CD4-positive, alpha-beta T cell treated with Interleukin-4 for 4 hours (primary cell): ENCODE results near the gene ADM5.

Experiments
- DNase-seq: peaks from one replicate; pipeline ENCODE4 v3.0.0-alpha.2; 2020

ADM5 gene

DNA sequence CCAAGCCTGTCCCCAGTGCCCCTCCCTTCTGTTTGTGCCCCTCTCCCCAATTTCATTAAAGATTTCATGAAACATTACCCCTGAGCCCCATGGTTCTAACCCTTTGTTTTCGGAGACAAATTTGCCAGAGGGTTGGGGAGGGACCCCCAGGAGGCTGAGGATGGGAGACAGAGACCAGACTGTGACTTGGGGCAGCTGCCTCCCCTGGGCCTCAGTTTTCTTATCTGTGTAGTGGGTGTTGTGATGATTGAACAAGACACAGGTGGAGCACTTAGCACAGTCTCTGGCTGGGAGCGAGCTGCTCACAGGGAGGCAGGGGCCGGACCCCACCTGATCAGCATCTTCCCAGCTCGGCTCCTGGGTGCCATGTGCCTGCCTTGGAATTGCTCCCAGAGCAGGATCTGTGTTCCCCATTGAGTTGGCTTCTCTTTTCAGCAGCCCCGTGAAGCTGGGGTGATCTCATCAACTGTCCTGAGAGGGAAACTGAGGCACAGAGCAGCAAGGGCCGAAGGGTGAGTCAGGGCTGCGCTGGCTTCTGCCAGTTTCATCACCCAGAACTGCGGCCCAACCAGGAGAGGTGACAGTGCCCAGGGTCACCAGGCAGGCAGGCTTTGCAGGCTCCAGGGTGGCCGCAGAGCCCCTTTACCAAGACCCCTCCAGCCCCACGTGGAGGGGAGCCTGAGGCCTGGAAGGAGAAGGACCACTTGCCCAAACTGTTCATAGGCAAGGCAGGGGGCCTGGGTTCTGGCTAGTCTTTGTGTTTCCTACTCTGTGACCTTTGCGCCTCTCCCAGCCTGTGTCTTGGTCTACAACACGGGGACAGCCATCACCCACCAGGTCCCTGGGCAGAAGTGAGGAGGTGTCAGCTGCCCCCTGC lies 30.6 kb upstream of the ADM5 start:
- no peak for DNase-seq

DNA sequence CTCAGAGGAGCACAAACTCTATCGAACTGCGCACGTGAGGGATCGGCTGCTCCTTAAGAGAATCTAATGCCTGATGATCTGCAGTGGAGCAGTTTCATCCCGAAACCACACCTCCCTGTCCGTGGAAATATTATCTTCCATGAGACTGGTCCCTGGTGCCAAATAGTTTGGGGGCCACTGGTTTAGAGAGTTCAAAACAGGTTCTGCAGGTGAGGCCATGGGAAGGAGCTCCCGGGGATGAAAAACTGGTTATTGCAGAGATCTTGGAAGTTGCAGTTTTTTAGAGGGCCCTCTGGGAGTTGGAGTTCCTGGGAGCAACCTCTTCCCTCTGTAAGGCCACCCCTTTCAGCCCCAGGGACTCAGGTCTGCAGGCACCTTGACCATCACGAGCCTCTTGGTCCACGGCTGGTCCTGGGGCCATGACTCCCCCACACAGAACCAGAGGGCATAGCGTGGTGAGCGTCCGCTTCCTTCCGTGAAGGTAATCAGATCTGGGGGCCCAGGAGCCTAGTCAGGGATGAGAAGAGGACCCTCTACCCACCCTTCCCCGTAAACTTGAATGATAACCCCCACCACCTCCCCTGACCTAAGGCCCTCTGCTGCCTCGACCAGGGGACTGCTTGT lies 28.9 kb upstream of the ADM5 start:
- DNase-seq = no peak

DNA sequence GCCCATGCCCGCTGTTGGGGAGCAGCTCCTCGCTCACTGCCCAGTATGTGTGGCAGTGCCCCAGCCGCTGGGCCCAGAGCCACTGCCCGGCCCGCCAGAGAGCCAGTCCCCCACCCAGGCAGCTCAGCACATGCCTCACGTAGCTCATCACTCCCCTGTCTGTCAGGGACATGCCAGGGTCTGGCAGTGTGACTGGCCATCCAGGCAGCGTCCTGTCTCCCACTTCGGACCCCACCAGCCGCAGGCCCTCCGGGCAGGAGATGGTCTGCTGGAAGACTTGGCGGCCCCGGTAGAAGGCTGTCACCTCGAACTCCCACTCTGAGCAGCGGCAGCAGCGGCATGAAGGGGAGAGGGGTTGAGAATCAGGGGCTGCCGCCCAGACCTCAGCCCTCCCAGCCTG lies 27.4 kb upstream of the ADM5 start:
- no peak for DNase-seq

DNA sequence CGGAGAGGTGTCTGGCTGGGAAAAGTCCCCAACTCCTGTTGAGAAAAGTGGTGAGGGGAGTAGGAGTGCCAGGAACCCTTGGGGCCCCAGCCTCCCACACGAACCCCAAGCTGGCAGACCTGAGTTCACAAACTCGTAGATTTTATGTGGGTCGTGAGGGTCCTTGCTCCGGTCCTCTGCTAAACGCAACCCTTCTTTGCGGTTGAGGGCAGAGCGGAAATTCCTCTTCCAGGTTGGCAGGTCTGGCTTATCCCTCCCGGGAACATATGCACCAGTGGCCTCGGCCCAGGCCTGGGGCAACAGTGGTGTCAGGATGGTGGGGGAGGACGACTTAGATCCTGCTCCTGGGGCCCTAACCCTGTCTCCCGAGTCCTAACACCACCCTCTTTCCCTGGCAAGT lies 26.2 kb upstream of the ADM5 start:
- no peak for DNase-seq

DNA sequence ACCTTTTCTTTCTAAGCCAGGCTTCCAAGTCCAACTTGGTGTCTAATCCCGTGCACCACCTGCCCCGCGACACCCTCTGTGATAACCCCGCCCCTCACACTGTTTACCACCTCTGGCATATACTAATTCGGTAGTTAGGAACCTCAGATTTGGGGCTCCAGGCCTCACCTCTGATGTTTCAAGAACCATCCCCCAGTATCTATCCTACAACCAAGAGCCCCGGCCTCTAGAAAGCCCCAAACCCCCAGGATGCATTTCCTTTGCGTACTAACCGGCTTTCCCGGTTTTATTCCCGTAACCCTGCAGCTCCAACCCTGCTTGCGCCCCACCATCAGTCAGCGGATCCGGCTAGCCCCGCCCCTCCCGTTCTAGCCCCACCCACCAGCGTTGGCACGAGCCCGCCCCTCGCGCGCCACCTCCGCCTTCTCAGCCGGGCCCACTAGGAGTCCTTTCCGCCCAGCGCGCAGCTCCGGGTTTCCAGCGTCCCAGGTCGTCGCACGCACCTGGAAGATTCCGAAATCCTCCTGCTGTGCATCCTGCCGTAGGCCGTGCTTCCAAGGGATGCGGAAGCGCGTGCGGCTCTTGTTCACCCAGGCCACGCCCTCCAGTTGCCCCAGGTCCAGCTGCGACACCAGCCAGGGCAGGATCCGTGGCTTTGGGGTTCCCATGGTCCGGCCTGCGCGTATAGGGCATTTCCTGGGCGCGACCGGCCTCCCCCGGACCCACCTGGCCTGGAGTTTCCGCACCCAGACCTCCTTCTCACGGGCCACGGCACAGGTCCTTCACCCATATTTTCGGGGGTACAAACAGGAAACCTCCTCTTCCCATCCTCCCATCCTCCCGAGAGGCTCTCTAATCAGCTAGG lies 25.0 kb upstream of the ADM5 start:
- peak; percentile 84 for DNase-seq

DNA sequence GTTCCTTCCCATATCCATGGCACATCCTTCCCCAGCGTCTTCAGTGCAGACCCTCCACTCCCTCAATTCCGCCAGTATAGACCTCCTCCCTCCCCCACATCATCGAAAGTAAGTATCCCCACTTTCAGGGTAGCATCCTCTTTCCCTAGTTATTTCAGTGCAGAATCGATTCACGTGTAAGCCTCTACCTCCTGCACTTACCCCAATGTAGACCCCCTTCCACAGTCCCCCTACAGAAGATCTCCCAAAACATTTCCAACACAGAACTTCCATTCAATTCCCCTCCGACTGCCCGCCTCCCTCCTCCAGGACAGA lies 24.4 kb upstream of the ADM5 start:
- no peak for DNase-seq

DNA sequence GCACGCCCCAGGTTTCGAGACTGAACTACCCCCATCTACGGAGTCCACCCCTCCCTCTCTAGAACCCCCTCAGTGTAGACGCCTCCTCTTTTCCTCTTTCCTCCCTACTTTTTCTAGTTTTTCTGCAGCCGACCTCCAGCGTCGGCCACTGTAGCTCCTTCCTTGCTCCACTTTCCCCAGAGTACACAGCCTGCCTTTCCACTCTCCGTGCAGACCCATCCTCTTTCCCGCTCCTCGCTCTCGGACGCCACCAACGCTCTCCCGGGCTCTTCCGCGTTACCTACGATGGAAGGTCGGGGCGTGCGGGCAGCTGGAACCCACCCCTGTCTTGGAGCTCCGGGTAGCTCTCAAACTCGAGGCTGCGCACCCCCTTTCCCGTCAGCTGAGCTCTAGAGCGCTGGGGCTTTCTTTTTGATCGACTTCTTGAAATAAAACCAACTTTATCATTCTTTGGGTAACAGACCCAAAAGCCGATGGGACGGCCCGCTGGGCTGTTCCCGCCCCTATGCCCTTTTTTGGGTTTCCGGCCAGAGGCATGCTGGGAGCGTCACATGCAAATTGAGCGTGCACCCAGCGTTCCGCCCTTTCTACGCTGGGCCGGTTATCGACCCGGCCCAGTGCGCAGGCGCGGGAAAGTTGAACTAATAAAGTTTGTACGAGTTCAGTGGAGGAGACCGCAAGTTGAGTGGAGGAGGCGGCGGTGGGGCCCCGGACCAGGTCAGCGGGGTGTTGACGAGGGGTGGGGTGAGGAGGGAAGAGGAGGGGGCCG lies 23.9 kb upstream of the ADM5 start, which contains the start of the genes BCL2L12 and IRF3:
Gene BCL2L12 (plus strand): TSS at position 583 of the 769 bp plus-strand sequence. CDS start 760 bp downstream, outside the sequence.
Gene IRF3 (minus strand): TSS at position 507 of the 769 bp plus-strand sequence. CDS start 1,019 bp downstream, outside the sequence.
- DNase-seq = peak; percentile 98

DNA sequence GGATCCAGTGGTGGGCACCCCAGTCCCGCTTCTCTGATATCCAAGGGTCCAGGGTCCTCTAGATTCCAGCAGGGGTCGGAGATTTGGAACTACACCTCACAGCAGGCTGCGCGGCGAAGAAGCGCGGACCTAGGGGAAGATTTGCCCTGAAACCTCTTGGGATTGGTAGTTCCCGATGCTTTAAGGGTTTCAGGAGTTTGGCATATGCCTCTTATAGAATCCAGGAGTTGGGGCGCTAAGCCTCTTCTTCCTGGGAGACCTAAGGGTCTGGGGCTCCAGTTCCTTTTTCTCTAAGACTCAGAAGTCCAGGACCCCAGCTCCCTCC lies 23.3 kb upstream of the ADM5 start:
- no peak for DNase-seq

DNA sequence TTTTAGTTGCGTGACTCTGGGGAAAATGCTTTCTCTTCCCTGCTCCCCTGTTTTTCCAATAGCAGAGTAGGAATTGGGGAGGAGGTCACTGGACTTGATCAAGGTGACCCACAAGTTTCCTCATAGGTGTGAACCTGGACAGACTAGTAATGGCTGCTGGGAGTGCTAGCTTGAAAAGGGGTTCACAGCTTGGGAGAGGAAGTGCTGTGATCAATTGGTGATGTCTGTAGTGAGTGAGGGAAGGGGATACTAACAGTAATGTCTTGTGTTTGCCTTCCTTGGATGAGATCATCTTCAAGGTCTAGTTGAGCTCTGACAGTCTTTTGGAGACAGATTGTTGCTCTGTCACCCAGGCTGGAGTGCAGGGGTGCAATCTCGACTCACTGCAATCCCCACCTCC lies 21.9 kb upstream of the ADM5 start:
- DNase-seq = no peak

DNA sequence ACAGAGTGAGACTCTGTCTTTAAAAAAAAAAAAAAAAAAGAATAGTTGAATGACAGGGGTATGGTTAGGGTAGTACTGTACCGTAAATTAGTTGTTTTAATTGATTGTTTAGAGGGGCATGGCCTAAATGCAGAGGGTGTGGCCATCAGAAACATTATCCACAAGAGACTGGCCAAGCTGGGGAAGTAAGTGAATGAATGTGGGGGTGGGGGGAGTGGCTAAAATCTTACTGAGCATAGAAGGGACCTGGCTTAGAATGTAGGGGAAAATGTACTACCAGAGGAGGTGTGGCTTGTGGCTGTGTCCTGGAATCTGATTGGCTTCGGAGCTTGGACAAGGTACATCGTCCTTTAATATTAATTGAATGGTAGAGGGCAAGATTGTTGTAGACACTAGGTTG lies 19.9 kb upstream of the ADM5 start:
- DNase-seq = no peak

DNA sequence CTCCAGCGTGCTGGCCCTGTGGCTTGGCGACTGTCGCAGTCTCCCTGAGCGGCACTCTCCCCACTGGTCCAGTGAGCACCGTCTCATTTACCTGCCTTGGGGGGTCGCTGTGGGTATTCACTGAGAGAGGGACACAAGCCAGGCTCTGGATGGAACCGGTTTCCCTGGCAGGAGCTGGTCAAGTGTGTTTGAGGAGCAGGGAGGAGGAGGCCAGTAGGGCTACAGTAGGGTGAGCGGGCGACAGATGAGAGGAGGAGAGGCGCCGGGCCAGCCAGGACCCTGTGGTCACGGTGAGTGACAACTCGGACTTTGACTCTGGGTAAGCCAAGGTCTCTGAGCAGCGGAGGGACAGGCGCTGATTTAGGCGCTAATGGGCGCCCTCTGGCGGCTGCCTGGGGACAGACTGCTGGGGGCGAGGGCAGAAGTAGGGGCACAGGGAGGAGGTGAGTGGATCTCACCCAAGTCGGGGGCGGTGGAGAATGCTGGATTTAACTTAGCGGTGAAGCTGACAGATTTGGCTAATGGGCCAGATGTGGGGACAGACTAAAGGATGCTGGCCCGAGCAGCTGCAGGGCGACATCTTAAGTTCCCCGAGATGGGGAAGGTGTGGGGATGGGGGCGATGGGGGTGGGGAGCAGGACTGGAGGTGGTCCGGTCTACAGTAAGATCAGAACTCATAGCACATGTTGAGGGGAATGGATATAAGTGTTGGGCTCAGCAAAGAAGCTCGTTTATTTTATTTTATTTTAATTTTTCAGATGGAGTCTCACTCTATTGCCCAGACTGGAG lies 17.1 kb upstream of the ADM5 start:
- DNase-seq = peak; percentile 67

DNA sequence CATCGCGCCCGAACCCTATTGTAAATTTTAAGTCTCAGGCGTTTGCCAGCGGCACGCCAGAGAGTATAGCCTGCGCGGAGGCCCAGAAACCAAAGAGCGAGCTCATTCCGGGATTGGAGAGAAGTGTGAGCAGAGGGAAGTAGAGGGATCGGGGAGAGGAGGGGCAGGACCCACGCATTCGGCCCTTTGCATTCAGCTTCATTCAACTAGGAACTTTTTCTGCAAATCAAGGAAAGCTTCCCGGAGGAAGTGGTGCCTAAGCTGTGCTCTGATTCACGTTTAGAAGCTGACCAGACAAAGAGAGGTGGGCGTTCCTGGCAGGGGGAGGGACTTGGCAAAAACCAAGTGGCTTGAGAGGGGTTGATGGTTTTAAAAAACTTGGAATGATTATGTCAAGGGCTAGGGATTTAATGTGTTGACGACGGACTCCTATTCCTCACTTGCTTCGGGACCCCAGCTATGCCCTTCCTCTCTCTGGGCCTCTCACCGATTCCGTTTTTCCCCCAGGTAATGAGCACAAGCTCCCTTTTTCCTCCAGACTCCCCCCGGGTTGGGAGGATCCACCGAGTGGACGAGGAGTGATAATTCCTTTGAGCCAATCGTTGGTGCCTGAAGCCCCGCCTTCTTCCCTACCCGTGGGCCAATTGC lies 13.1 kb upstream of the ADM5 start:
- DNase-seq = no peak

DNA sequence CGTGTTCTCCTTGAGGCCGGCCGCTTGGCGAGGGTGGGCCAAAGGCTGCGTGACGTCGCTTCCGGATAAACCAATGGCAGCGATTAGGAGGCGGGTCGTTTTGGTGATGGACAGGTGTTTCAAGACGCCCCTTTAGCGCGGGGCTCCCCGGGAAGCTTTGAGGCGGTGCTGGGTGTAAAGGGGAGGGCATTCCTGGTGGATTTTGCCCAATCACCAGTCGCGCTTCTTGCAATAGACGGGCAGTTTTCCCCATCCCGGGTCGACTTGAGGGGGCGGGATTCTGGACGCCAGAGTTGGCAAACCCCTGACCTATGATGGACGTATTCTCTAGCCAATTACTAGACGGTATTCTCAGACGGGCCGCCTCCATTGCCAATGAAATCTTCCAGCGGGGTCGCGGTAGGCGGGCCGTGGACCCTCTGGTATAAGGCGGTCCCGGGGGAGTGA lies 12.6 kb upstream of the ADM5 start:
- peak; percentile 100 for DNase-seq

DNA sequence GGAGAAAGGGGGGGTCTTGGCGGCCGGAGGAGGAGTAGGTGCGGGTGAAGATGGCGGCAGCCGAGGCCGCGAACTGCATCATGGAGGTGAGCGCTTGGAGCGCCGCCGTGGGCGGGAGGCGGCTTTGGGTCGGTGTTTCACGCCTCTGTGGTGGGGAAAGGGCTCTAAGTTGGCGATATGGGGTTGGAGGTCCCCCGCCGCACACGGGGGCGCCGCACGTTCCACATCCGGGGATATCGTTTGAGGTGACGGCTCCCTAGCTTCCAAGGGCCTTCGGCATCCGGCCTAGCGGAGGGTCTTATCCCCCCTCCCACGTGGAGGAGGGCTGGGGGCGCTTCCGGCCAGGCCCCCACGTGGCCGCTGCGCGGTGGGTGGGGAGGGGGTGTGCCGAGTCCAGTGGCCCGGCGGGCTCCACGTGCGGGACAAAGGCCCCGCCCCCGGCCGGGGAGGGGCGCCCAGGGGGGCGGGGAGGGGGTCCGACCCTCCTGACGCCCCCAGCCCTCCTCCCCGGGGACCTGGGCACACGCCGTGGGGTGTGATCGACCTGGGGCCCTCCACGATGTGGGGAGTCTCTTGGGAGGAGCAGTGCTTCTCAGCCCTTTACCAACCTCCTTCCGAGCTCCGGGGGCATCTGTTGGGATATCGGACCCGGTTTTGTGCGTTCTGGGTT lies 12.0 kb upstream of the ADM5 start, which contains the start of gene PRMT1:
Gene PRMT1 (plus strand): TSS at position 41 of the 670 bp plus-strand sequence. CDS start 10 bp downstream, at position 51.
- no peak for DNase-seq

DNA sequence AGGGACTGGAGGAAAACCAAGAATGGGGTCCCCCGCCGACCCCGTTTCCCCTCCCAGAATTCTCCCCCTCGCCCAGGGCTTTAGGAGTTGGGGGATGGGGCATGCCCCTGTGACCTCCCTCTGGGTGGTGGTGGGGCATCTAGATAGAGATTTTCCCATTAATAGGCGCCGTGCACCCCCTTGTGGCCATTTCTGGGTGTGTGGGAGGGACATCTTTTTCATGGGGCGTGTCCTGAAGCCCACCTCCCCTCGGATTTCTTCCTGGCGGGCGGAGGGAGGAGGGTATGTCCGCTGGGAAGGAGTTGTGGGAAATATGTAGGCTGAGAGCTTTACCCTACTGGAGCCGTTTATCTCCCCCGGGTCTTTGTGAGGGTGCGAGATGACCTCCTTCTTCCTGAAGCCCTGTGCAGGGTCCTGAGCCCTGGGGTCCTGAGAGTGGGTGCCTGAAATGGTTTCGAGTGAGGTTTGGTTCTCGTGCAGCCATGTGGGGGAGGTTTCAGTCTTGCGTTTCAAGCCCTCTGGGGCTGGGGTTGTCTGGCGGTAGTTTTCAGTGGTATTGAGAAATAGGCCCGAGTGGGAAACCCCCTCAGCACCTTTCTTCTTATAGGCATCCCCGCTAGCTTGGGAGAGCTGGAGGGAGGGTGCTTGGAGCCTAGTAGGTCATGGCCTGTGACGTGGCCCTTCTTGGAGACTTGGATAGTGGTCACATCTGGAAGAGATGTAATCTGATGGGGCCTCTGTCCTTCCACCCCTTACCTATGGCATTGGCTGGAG lies 11.3 kb upstream of the ADM5 start:
- peak; percentile 79 for DNase-seq

DNA sequence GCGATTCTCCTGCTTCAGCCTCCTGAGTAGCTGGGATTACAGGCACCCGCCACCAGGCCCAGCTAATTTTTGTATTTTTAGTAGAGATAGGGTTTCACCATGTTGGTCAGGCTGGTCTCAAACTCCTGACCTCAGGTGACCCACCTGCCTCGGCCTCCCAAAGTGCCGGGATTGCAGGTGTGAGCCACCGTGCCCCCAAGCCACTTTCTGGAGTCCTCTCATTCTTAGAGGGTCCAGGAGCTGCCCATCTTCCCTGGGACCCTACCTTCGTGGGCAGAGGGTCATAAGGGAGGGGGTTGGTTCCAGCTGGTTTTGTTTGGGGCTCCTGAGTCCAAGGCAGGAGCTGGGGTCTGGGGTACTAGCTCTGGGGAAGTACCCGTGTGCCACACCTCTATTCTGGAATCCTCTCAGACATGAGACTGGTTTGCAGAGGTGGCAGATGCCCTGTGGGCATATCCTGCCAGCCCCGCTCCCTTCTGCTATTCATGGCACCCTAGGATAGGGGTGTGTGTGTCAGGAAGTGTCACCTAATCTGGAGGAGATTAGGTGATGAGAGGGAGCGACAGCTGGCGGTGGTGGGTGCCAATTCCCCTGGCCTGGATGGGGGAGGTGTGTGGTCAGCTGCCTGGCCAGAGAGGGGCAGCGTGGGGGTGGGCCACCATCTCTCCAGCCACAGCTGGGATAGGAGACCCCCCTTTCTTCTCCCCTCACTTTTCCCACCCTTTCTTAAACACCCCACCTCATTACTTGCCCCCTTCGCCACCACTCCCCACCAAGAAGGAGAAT lies 10.2 kb upstream of the ADM5 start:
- DNase-seq = no peak

DNA sequence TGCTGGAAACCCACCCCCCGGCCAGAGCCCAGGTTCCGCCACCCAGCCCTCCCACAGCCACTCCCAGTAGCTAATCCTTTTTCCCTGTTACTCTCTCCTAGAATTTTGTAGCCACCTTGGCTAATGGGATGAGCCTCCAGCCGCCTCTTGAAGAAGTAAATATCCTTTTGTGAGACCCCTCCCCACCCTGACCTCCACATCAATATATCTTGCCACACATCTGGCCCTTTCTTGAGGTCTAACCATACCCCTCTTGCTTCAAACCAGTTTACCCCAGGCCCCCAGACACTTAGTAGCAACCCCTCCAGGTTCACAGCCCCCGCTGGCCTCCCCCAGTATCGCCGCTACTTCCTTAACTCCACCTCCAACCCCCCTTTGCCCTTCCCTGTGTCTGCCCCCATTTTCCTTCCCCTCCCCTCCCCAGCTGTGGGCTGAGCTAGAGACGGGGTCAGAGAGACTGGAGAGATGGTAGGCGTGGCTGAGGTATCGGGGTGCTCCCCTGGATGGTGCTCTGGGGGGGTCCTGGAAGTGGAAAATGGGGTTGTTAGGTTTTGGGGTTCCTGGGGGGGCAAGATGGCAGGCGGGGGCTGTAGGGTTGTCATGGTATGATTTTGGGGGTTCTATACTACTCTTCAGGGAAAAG lies 9.5 kb upstream of the ADM5 start:
- no peak for DNase-seq
